ENCODE results near the gene ADGRL3. TPM values are rescaled to one million over a fixed set of nuclear protein-coding genes. Genes with fewer than 3 reads are reported as not detected.

The ADGRL3 gene
- total and polyA plus RNA-seq, 2 donors (not counting 1 experiment from before 2014, with no cell fraction given), result not detected

DNA sequence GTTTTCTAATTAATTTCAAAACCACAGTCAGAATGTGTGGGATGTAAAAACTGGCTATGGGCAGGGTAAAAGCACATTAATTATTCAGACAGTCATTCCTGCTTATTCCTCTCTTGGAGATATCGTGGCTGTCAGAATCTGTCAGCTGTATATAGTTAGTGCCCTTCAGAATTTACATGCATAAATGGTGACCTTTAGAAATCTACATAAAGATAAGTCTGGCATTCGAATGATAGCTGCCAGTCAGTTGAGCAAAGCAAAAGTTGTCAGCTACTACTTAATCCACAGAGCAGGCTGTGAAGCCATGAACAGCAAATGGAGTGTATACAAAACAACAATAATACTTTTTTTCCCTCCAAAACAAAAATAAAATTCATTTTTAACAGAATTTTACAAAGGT, 189.5 kb downstream of the ADGRL3 start:
- H3K27me3 ChIP-seq (replicated peaks in 1 of 4; ENCODE audit: control extremely low read depth in 1 of 4, control insufficient read depth in 3 of 4, insufficient read depth in 4 of 4, low read length in 3 of 4), result no peaks in the 10 kb centered on the region
- H4K20me1 ChIP-seq (ENCODE audit: control insufficient read depth, insufficient read depth, low read length, poor library complexity, severe bottlenecking), result no peaks in the 10 kb centered on the region
- H3K4me2 ChIP-seq (replicated peaks; ENCODE audit: low read depth, low read length, poor library complexity, severe bottlenecking), result no peak overlapping the region
- Mint-ChIP-seq H3K27me3 (no peaks in the 10 kb centered on the region), H3K27ac (no peak overlapping the region), H3K4me3 (no peak overlapping the region), H3K4me1 (no peaks in the 10 kb centered on the region), H3K9me3 (ENCODE audit: insufficient read depth) (peaks cover 4% of the 10 kb centered on the region)
- peaks cover 0 to 9% (median 0%) of the 10 kb centered on the region in 3 donors for H3K9me3 ChIP-seq (ENCODE audit: control extremely low read depth in 1 of 3, control insufficient read depth in 2 of 3, insufficient read depth in 1 of 3, low read length in 2 of 3)
- no peaks in the 10 kb centered on the region for H3K4me1 ChIP-seq (ENCODE audit: control insufficient read depth in 2 of 2, insufficient read depth in 2 of 2, low read length in 2 of 2)
- ATAC-seq (ENCODE audit: low read depth) (no peak), DNase-seq (no peak)
- intact Hi-C loops (cut with micrococcal nuclease), result no loop called here
- H2AFZ ChIP-seq (ENCODE audit: insufficient read depth, low read depth, low read length, poor library complexity, severe bottlenecking), result no peak overlapping the region
- no peak overlapping the region for H3K9ac ChIP-seq (ENCODE audit: low read length)
- H3K36me3 ChIP-seq (replicated peaks in 1 of 2; ENCODE audit: control extremely low read depth in 1 of 2, control insufficient read depth in 1 of 2, extremely low read depth in 1 of 2, insufficient read depth in 2 of 2, low read length in 1 of 2), result no peaks in the 10 kb centered on the region
- POLR2A ChIA-PET, result no interaction called here
- no peak overlapping the region for H3K4me3 ChIP-seq (ENCODE audit: control extremely low read depth in 1 of 5, extremely low read depth in 1 of 5, insufficient read depth in 1 of 5, low read depth in 2 of 5, low read length in 4 of 5)
- no CpG with 5 or more reads among the region's 2 CpGs for WGBS (ENCODE audit: insufficient coverage)
- CTCF ChIA-PET, result no interaction called here
- H3K79me2 ChIP-seq (ENCODE audit: control insufficient read depth, insufficient read depth, low read length), result no peaks in the 10 kb centered on the region
- no peak overlapping the region for H3K27ac ChIP-seq (ENCODE audit: low read length in 2 of 2)
- TF ChIP-seq, protein P1, sequence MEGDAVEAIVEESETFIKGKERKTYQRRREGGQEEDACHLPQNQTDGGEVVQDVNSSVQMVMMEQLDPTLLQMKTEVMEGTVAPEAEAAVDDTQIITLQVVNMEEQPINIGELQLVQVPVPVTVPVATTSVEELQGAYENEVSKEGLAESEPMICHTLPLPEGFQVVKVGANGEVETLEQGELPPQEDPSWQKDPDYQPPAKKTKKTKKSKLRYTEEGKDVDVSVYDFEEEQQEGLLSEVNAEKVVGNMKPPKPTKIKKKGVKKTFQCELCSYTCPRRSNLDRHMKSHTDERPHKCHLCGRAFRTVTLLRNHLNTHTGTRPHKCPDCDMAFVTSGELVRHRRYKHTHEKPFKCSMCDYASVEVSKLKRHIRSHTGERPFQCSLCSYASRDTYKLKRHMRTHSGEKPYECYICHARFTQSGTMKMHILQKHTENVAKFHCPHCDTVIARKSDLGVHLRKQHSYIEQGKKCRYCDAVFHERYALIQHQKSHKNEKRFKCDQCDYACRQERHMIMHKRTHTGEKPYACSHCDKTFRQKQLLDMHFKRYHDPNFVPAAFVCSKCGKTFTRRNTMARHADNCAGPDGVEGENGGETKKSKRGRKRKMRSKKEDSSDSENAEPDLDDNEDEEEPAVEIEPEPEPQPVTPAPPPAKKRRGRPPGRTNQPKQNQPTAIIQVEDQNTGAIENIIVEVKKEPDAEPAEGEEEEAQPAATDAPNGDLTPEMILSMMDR (IDR thresholded peaks at IDR 0.05), result no peak
- no peak for TF ChIP-seq EZH2 (IDR thresholded peaks at IDR 0.05; ENCODE audit: borderline replicate concordance, insufficient read depth, low read depth, low read length, poor library complexity, severe bottlenecking)

DNA sequence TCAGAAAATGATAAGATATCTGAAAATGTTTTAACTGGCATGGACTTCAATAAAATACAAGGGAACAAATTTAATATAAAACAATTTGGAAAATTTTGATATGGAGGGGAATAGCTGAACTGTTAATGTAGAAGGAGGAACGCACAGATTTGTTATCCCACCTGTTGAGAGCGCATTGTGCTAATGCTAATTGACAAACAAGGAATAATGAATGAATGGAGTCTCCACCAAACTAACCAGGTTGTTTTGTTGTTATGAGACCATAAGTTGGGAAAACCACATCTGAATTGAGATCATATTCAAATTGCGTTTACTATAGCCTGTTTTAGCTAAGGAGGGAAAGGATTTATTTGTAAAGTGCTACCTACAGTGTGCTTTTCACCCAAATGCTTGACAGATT, 195.6 kb downstream of the ADGRL3 start:
- Histone ChIP-seq H2AFZ (ENCODE audit: insufficient read depth, low read depth, low read length, poor library complexity, severe bottlenecking) (no peak overlapping the region), H3K4me2 (replicated peaks; ENCODE audit: low read depth, low read length, poor library complexity, severe bottlenecking) (no peak overlapping the region), H3K4me1 (ENCODE audit: control insufficient read depth in 2 of 2, insufficient read depth in 2 of 2, low read length in 2 of 2) (no peaks in the 10 kb centered on the region), H3K27ac (ENCODE audit: low read length in 2 of 2) (no peak overlapping the region), H3K79me2 (ENCODE audit: control insufficient read depth, insufficient read depth, low read length) (no peaks in the 10 kb centered on the region), H3K27me3 (replicated peaks in 1 of 4; ENCODE audit: control extremely low read depth in 1 of 4, control insufficient read depth in 3 of 4, insufficient read depth in 4 of 4, low read length in 3 of 4) (no peaks in the 10 kb centered on the region), H3K4me3 (ENCODE audit: control extremely low read depth in 1 of 5, extremely low read depth in 1 of 5, insufficient read depth in 1 of 5, low read depth in 2 of 5, low read length in 4 of 5) (no peak overlapping the region), H3K9ac (ENCODE audit: low read length) (no peak overlapping the region), H3K9me3 (ENCODE audit: control extremely low read depth in 1 of 3, control insufficient read depth in 2 of 3, insufficient read depth in 1 of 3, low read length in 2 of 3) (peaks cover 0 to 7% (median 0%) of the 10 kb centered on the region in 3 donors), H3K36me3 (replicated peaks in 1 of 2; ENCODE audit: control extremely low read depth in 1 of 2, control insufficient read depth in 1 of 2, extremely low read depth in 1 of 2, insufficient read depth in 2 of 2, low read length in 1 of 2) (no peaks in the 10 kb centered on the region), H4K20me1 (ENCODE audit: control insufficient read depth, insufficient read depth, low read length, poor library complexity, severe bottlenecking) (no peaks in the 10 kb centered on the region)
- H3K9me3 Mint-ChIP-seq (ENCODE audit: insufficient read depth), result peaks cover 2% of the 10 kb centered on the region
- intact Hi-C loops (cut with micrococcal nuclease), result no loop called here
- H3K4me1 Mint-ChIP-seq, result no peaks in the 10 kb centered on the region
- ChIA-PET CTCF (interaction anchor here (0.6 kb wide), 1 partner anchor 146 kb away, joined by 3 read pairs; no protein-coding TSS in a partner anchor), POLR2A (no interaction called here)
- ATAC-seq (ENCODE audit: low read depth) (no peak), DNase-seq (no peak)
- no peak overlapping the region for H3K4me3 Mint-ChIP-seq
- H3K27me3 Mint-ChIP-seq, result no peaks in the 10 kb centered on the region
- WGBS (ENCODE audit: insufficient coverage), result no CpG with 5 or more reads among the region's 3 CpGs
- no peak for TF ChIP-seq EZH2 (IDR thresholded peaks at IDR 0.05; ENCODE audit: borderline replicate concordance, insufficient read depth, low read depth, low read length, poor library complexity, severe bottlenecking)
- TF ChIP-seq, protein P1 (IDR thresholded peaks at IDR 0.05), result no peak
- H3K27ac Mint-ChIP-seq, result no peak overlapping the region

Data from B cell (primary cell).